ENCODE results near the gene PSME1. TPM values are rescaled to one million over a fixed set of nuclear protein-coding genes. Genes with fewer than 3 reads are reported as not detected.

The PSME1 gene
- total and polyA plus RNA-seq, 2 of the 13 experiments (the other 11 are each of a cell fraction or from before 2014, with no cell fraction given): 159 to 608 TPM

- peak; percentile 96 for TF ChIP-seq RELA (CRISPR knock-in tag; IDR thresholded peaks at IDR 0.05)
- TF ChIP-seq ZBTB7B (CRISPR knock-in tag; IDR thresholded peaks at IDR 0.05): peak; percentile 97
- peak; percentile 99 for TF ChIP-seq ZNF230 (CRISPR knock-in tag; IDR thresholded peaks at IDR 0.05)
- TF ChIP-seq CHD4 (IDR thresholded peaks at IDR 0.05; ENCODE audit: borderline replicate concordance, low read length): no peak
- peak; percentile 2; the same call in 1 of the 2 replicates for TF ChIP-seq ZNF629 (CRISPR knock-in tag; conservative IDR thresholded peaks at IDR 0.05)
- peak; percentile 93 for TF ChIP-seq TEAD3 (CRISPR knock-in tag; optimal IDR thresholded peaks at IDR 0.05; ENCODE audit: borderline replicate concordance)
- no peak for TF ChIP-seq U2AF1 (optimal IDR thresholded peaks at IDR 0.05; ENCODE audit: low read depth, low read length)
- TF ChIP-seq HDAC2 (CRISPR knock-in tag; IDR thresholded peaks at IDR 0.05): peak; percentile 98
- no peak for TF ChIP-seq ZNF562 (CRISPR knock-in tag; IDR thresholded peaks at IDR 0.05; ENCODE audit: borderline replicate concordance)
- TF ChIP-seq CHD2 (IDR thresholded peaks at IDR 0.05; ENCODE audit: low read depth, low read length): peak; percentile 39
- no peak for TF ChIP-seq SOX6 (IDR thresholded peaks at IDR 0.05)
- peak; percentile 90 for TF ChIP-seq SOX6 (CRISPR knock-in tag; IDR thresholded peaks at IDR 0.05)
- peak; percentile 85 for TF ChIP-seq ZNF12 (CRISPR knock-in tag; IDR thresholded peaks at IDR 0.05)
- no peak for TF ChIP-seq ZSCAN21 (CRISPR knock-in tag; IDR thresholded peaks at IDR 0.05; ENCODE audit: borderline replicate concordance)
- peak; percentile 86; the same call in 1 of the 2 replicates for TF ChIP-seq ZNF503 (CRISPR knock-in tag; IDR thresholded peaks at IDR 0.05)
- TF ChIP-seq GTF2F1 (IDR thresholded peaks at IDR 0.05; ENCODE audit: low read length): peak; percentile 91
- no peak for TF ChIP-seq ZFP36L1 (CRISPR knock-in tag; IDR thresholded peaks at IDR 0.05)
- TF ChIP-seq, protein P1, sequence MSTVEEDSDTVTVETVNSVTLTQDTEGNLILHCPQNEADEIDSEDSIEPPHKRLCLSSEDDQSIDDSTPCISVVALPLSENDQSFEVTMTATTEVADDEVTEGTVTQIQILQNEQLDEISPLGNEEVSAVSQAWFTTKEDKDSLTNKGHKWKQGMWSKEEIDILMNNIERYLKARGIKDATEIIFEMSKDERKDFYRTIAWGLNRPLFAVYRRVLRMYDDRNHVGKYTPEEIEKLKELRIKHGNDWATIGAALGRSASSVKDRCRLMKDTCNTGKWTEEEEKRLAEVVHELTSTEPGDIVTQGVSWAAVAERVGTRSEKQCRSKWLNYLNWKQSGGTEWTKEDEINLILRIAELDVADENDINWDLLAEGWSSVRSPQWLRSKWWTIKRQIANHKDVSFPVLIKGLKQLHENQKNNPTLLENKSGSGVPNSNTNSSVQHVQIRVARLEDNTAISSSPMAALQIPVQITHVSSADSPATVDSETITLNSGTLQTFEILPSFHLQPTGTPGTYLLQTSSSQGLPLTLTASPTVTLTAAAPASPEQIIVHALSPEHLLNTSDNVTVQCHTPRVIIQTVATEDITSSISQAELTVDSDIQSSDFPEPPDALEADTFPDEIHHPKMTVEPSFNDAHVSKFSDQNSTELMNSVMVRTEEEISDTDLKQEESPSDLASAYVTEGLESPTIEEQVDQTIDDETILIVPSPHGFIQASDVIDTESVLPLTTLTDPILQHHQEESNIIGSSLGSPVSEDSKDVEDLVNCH (CRISPR knock-in tag; IDR thresholded peaks at IDR 0.05): peak; percentile 77; the same call in 1 of the 2 replicates
- TF ChIP-seq ISX (CRISPR knock-in tag; conservative IDR thresholded peaks at IDR 0.05): no peak
- peak; percentile 98; the same call in 1 of the 2 replicates for TF ChIP-seq KLF9 (CRISPR knock-in tag; IDR thresholded peaks at IDR 0.05; ENCODE audit: low read depth)
- TF ChIP-seq JARID2 (CRISPR knock-in tag; IDR thresholded peaks at IDR 0.05; ENCODE audit: insufficient replicate concordance): peak; percentile 20
- TF ChIP-seq RAD21 (CRISPR knock-in tag; IDR thresholded peaks at IDR 0.05): peak; percentile 39
- TF ChIP-seq CENPX (CRISPR knock-in tag; IDR thresholded peaks at IDR 0.05): no peak
- peak; percentile 92 for TF ChIP-seq KDM1A (CRISPR knock-in tag; IDR thresholded peaks at IDR 0.05)
- peak; percentile 94 for TF ChIP-seq GATAD2A (CRISPR knock-in tag; IDR thresholded peaks at IDR 0.05)
- peak; percentile 99 for TF ChIP-seq DMAP1 (CRISPR knock-in tag; IDR thresholded peaks at IDR 0.05)
- peak; percentile 94 for TF ChIP-seq ETV6 (CRISPR knock-in tag; conservative IDR thresholded peaks at IDR 0.05)
- peak; percentile 69 for TF ChIP-seq ZNF24 (IDR thresholded peaks at IDR 0.05)
- no peak for TF ChIP-seq SETDB1 (CRISPR knock-in tag; IDR thresholded peaks at IDR 0.05; ENCODE audit: borderline replicate concordance)
- TF ChIP-seq WIZ (CRISPR knock-in tag; IDR thresholded peaks at IDR 0.05): peak; percentile 80
- peak; percentile 83; the same call in 1 of the 2 replicates for TF ChIP-seq ZNF616 (CRISPR knock-in tag; IDR thresholded peaks at IDR 0.05; ENCODE audit: low read depth)
These were observed 40.5 kb upstream of the PSME1 start (continued) for GRCh38 chr14:24095271-24096068.

Data from HepG2 (cell line).